Measurements from ENCODE around the gene KCNJ15.
A peak's percentile ranks its signal among the peaks of the same experiment; 100 is the strongest.
"Not testable (repeated sequence)": the region's sequence is repeated elsewhere in the genome, so short reads cannot be mapped to it uniquely, and the experiment has no call there.

Gene KCNJ15

GRCh38 chr21:38256599-38257302 is at the start of gene KCNJ15:
Gene KCNJ15, plus strand, starts transcription at chr21:38256991. Its CDS starts 42,271 bp downstream, at chr21:38299262.
- DNase-seq (ENCODE audit: low spot score) = no peak

- DNase-seq (ENCODE audit: low spot score) = no peak
These were observed 48.7 kb upstream of the KCNJ15 start for GRCh38 chr21:38208118-38208517.

- DNase-seq (ENCODE audit: low spot score) = no peak
These were observed 45.5 kb upstream of the KCNJ15 start for GRCh38 chr21:38211321-38211720.

- no peak for DNase-seq (ENCODE audit: low spot score)
These were observed 44.1 kb upstream of the KCNJ15 start for GRCh38 chr21:38212706-38213105.

- DNase-seq (ENCODE audit: low spot score) = peak; percentile 73
These were observed 37.7 kb upstream of the KCNJ15 start for GRCh38 chr21:38219049-38219628.

- DNase-seq (ENCODE audit: low spot score) = no peak
These were observed 36.5 kb upstream of the KCNJ15 start for GRCh38 chr21:38220270-38220737.

- DNase-seq (ENCODE audit: low spot score) = peak; percentile 5
These were observed 35.2 kb upstream of the KCNJ15 start for GRCh38 chr21:38221594-38221993.

- no peak for DNase-seq (ENCODE audit: low spot score)
These were observed 32.8 kb upstream of the KCNJ15 start for GRCh38 chr21:38223893-38224540.

GRCh38 chr21:38227401-38227800 is 29.4 kb upstream of the KCNJ15 start:
- DNase-seq (ENCODE audit: low spot score) = no peak

GRCh38 chr21:38228115-38228514 is 28.7 kb upstream of the KCNJ15 start:
- DNase-seq (ENCODE audit: low spot score) = no peak

GRCh38 chr21:38228537-38228936 is 28.3 kb upstream of the KCNJ15 start:
- no peak for DNase-seq (ENCODE audit: low spot score)

GRCh38 chr21:38229260-38229877 is 27.4 kb upstream of the KCNJ15 start:
- no peak for DNase-seq (ENCODE audit: low spot score)

- DNase-seq (ENCODE audit: low spot score) = no peak
These were observed 22.2 kb upstream of the KCNJ15 start for GRCh38 chr21:38234395-38235142.

- not testable (repeated sequence) for DNase-seq (ENCODE audit: low spot score)
These were observed 21.5 kb upstream of the KCNJ15 start for GRCh38 chr21:38235251-38235650.

GRCh38 chr21:38236232-38236631 is 20.6 kb upstream of the KCNJ15 start:
- no peak for DNase-seq (ENCODE audit: low spot score)

- DNase-seq (ENCODE audit: low spot score) = no peak
These were observed 17.1 kb upstream of the KCNJ15 start for GRCh38 chr21:38239672-38240071.

- no peak for DNase-seq (ENCODE audit: low spot score)
These were observed 16.7 kb upstream of the KCNJ15 start for GRCh38 chr21:38240129-38240528.

- DNase-seq (ENCODE audit: low spot score) = no peak
These were observed 15.6 kb upstream of the KCNJ15 start for GRCh38 chr21:38241029-38241740.

- DNase-seq (ENCODE audit: low spot score) = no peak
These were observed 14.7 kb upstream of the KCNJ15 start for GRCh38 chr21:38242061-38242460.

- peak; percentile 40 for DNase-seq (ENCODE audit: low spot score)
These were observed 12.9 kb upstream of the KCNJ15 start for GRCh38 chr21:38243732-38244406.

GRCh38 chr21:38244407-38244787 is 12.4 kb upstream of the KCNJ15 start:
- DNase-seq (ENCODE audit: low spot score) = no peak

All from activated CD4-positive, alpha-beta T cell treated with anti-CD3 and anti-CD28 coated beads, Interleukin-2, Interleukin-4, amounts not matched to agents 100 ng/mL and 50 ng/mL, durations not matched to agents 16 hours and 8 hours (primary cell).